Measurements from ENCODE around the gene ELOVL5.

DNA sequence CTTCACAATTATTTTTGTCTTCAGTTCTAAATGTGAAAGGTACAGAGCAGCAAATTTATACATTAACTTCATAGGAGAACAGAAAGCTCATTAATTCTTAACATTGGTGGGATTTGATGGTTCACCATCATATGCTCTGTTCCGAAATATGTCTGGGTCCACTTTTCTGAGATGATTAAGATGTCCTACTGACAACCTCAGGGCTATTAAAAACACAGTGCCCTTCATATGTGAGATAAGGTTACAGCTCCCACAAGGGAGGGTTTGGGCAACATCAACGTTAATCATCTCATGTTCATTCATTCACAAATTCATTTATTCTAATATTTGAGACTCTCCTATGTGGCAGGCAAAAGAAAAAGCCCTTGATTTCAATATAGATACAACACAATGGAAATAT lies 91.2 kb downstream of the ELOVL5 start:
- TF ChIP-seq, protein P1, sequence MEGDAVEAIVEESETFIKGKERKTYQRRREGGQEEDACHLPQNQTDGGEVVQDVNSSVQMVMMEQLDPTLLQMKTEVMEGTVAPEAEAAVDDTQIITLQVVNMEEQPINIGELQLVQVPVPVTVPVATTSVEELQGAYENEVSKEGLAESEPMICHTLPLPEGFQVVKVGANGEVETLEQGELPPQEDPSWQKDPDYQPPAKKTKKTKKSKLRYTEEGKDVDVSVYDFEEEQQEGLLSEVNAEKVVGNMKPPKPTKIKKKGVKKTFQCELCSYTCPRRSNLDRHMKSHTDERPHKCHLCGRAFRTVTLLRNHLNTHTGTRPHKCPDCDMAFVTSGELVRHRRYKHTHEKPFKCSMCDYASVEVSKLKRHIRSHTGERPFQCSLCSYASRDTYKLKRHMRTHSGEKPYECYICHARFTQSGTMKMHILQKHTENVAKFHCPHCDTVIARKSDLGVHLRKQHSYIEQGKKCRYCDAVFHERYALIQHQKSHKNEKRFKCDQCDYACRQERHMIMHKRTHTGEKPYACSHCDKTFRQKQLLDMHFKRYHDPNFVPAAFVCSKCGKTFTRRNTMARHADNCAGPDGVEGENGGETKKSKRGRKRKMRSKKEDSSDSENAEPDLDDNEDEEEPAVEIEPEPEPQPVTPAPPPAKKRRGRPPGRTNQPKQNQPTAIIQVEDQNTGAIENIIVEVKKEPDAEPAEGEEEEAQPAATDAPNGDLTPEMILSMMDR (IDR thresholded peaks at IDR 0.05) = no peak
- no peak for TF ChIP-seq EZH2 (IDR thresholded peaks at IDR 0.05; ENCODE audit: borderline replicate concordance, insufficient read depth, low read depth, low read length, poor library complexity, severe bottlenecking)
